Endothelial cell of umbilical vein (primary cell): ENCODE results near the gene CTDSPL. TPM values are rescaled to one million over a fixed set of nuclear protein-coding genes. Genes with fewer than 3 reads are reported as not detected.

Experiments
- BruUV-seq: library from RNA; stranded (reverse); fragments of 400-500 nt; replicated peaks from 2 replicates; lab custom pipeline; 2021; lab: Mats Ljungman, UMichigan
- CTCF ChIA-PET: fragments of 300-600, 350-600 bp; sonication (Branson Sonifier 250); formaldehyde crosslinking; loops from one replicate; lab custom pipeline; 2021; ENCODE audit warnings: antibody characterized with exemption, inconsistent platforms; lab: Charles Lee
- POLR2A ChIA-PET: fragments of 300-600, 350-600 bp; sonication (Branson Sonifier 250); formaldehyde crosslinking; loops from one replicate; lab custom pipeline; 2021; ENCODE audit warnings: antibody characterized with exemption, inconsistent platforms; lab: Charles Lee
- DNase-seq: peaks from one replicate; pipeline ENCODE4 v3.0.0-alpha.2; 2011; ENCODE audit warnings: low read depth, low spot score
- FAIRE-seq: peaks from 2 replicates; lab custom pipeline; 2011; peaks lifted over from hg19 to GRCh38; lab: Jason Lieb, UNC
- H2AFZ ChIP-seq: 2 replicates; pipeline ENCODE4 v1.6.0; 2012; ENCODE audit warnings: low read depth, low read length, control low read depth, inconsistent platforms
- H3K27ac ChIP-seq: 2 replicates; pipeline ENCODE4 v1.5.1; 2011; ENCODE audit warnings: low read depth, mild to moderate bottlenecking, control low read depth, low read length, moderate library complexity; ENCODE audit not compliant: insufficient read depth
- H3K27me3 ChIP-seq, 2 experiments: 2 replicates each; pipeline versions ENCODE4 v1.6.0 to v1.6.1; 2011; ENCODE audit warnings: low read length in 2 of 2, mixed read lengths in 1 of 2; ENCODE audit not compliant: control insufficient read depth in 2 of 2, insufficient read depth in 2 of 2
- H3K36me3 ChIP-seq, 2 experiments: 2 replicates in 1 of 2; 3 replicates in 1 of 2; pipeline ENCODE4 v1.5.1; 2011; ENCODE audit warnings: low read length in 2 of 2, mild to moderate bottlenecking in 1 of 2, moderate library complexity in 1 of 2; ENCODE audit not compliant: control insufficient read depth in 2 of 2, insufficient read depth in 2 of 2; ENCODE audit errors: extremely low read depth in 1 of 2
- H3K4me1 ChIP-seq: 3 replicates; pipeline ENCODE4 v1.5.1; 2011; ENCODE audit warnings: mild to moderate bottlenecking, low read length; ENCODE audit not compliant: control insufficient read depth, insufficient read depth; ENCODE audit errors: extremely low read depth
- H3K4me2 ChIP-seq: 2 replicates; pipeline ENCODE4 v1.6.1; 2011; ENCODE audit warnings: low read length, control low read depth, mixed read lengths; ENCODE audit not compliant: insufficient read depth
- H3K4me3 ChIP-seq, 3 experiments: fragments of 200-600 bp in 1 of 3; sonication (generic), shearing (Covaris generic) in 1 of 3; replicated peaks in 1 of 3; 2 replicates each; pipeline ENCODE4 v1.5.1; 2011 to 2016; ENCODE audit warnings: control low read depth in 3 of 3, low read length in 3 of 3, mild to moderate bottlenecking in 2 of 3, inconsistent platforms in 1 of 3, low read depth in 1 of 3, moderate library complexity in 1 of 3; ENCODE audit not compliant: insufficient read depth in 1 of 3
- H3K79me2 ChIP-seq: 2 replicates; pipeline ENCODE4 v1.6.0; 2012; ENCODE audit warnings: low read length, inconsistent platforms; ENCODE audit not compliant: control insufficient read depth, insufficient read depth
- H3K9ac ChIP-seq: replicated peaks from 2 replicates; pipeline ENCODE3; 2011; ENCODE audit warnings: low read length, control low read depth; ENCODE audit not compliant: insufficient read depth; ENCODE audit errors: extremely low read depth
- H3K9me1 ChIP-seq: replicated peaks from 3 replicates; pipeline ENCODE4 v1.6.0; 2011; ENCODE audit warnings: mild to moderate bottlenecking, low read length; ENCODE audit not compliant: control insufficient read depth, insufficient read depth; ENCODE audit errors: extremely low read depth
- H3K9me3 ChIP-seq: replicated peaks from 2 replicates; pipeline ENCODE4 v1.5.1; 2012; ENCODE audit warnings: low read length, inconsistent platforms; ENCODE audit not compliant: control insufficient read depth, insufficient read depth
- H4K20me1 ChIP-seq: replicated peaks from 2 replicates; pipeline ENCODE3; 2011; ENCODE audit warnings: mild to moderate bottlenecking, low read length; ENCODE audit not compliant: control insufficient read depth, insufficient read depth; ENCODE audit errors: extremely low read depth
- CTCF ChIP-seq, 2 donors: IDR thresholded peaks; 1 replicate in 1 of 2; 2 replicates in 1 of 2; pipeline ENCODE4 v1.5.1; 2011; ENCODE audit warnings: low read length in 2 of 2, mild to moderate bottlenecking in 2 of 2, moderate library complexity in 2 of 2, control low read depth in 1 of 2, inconsistent platforms in 1 of 2, low read depth in 1 of 2; ENCODE audit not compliant: insufficient read depth in 1 of 2; ENCODE audit errors: extremely low read depth in 1 of 2
- EZH2 ChIP-seq: IDR thresholded peaks from 2 replicates; pipeline ENCODE4 v1.6.1; 2012; ENCODE audit warnings: borderline replicate concordance, low read depth, mild to moderate bottlenecking, moderate library complexity, low read length, inconsistent platforms; ENCODE audit not compliant: severe bottlenecking
- FOS ChIP-seq: IDR thresholded peaks from 2 replicates; pipeline ENCODE4 v1.6.1; 2011; ENCODE audit warnings: mild to moderate bottlenecking, low read length, moderate library complexity, borderline replicate concordance; ENCODE audit not compliant: insufficient read depth
- GATA2 ChIP-seq: IDR thresholded peaks from 2 replicates; pipeline ENCODE4 v1.7.0; 2011; ENCODE audit warnings: low read depth, mild to moderate bottlenecking, moderate library complexity, mixed read lengths, low read length; ENCODE audit not compliant: insufficient read length, insufficient read depth
- JUN ChIP-seq: IDR thresholded peaks from 2 replicates; pipeline ENCODE4 v1.6.1; 2011; ENCODE audit warnings: borderline replicate concordance, low read depth; ENCODE audit not compliant: insufficient read length, insufficient read depth
- MAX ChIP-seq: IDR thresholded peaks from 2 replicates; pipeline ENCODE4 v1.6.1; 2011; ENCODE audit not compliant: insufficient read depth, insufficient read length
- MYC ChIP-seq: IDR thresholded peaks from one replicate; pipeline ENCODE4 v1.6.1; 2011; ENCODE audit warnings: mild to moderate bottlenecking, low read depth, low read length
- POLR2A ChIP-seq: IDR thresholded peaks from 2 replicates; pipeline ENCODE4 v1.6.1; 2012; ENCODE audit warnings: low read depth, mild to moderate bottlenecking, control low read depth, low read length
- POLR2AphosphoS5 ChIP-seq: IDR thresholded peaks from 2 replicates; pipeline ENCODE4 v1.6.1; 2012; ENCODE audit warnings: low read depth, mild to moderate bottlenecking, control low read depth, low read length, moderate library complexity; ENCODE audit not compliant: insufficient read depth
- dilution Hi-C: fragments of 300-500 bp; cut with MboI; formaldehyde crosslinking; loops from one replicate; pipeline ENCODE4 v1.15.0; 2019; ENCODE audit warnings: low sequenced_read_pairs; ENCODE audit not compliant: extremely low pct_ligation_motif_present
- intact Hi-C: fragments of 100-400 bp; cut with micrococcal nuclease; formaldehyde crosslinking; loops from one replicate; pipeline ENCODE4 v1.10.0; 2022
- polyA plus RNA-seq, 4 experiments: library from polyadenylated mRNA; depleted of rRNA in 3 of 4; stranded (reverse) in 3 of 4; unstranded in 1 of 4; fragments of >200 nt; gene quantifications; 2 replicates each; pipeline versions ENCODE4 v1.2.1 to v1.2.3, GENCODE V29; 2011 to 2012; ENCODE audit warnings: missing spikeins in 1 of 4
- total RNA-seq: library from RNA; stranded (reverse); gene quantifications from 2 replicates; pipeline ENCODE4 v1.2.3, GENCODE V29; 2021

Gene CTDSPL
- total and polyA plus RNA-seq, 2 donors (not counting 3 experiments of a cell fraction or from before 2014, with no cell fraction given) = 30.1 to 43.2 TPM

GRCh38 chr3:38008971-38009580 lies 147.4 kb downstream of the CTDSPL start:
- no peaks in the 10 kb centered on the region for H3K27me3 ChIP-seq
- DNase-seq (no peak), FAIRE-seq (no peak)
- intact Hi-C loops = no loop called here
- H2AFZ ChIP-seq = no peak overlapping the region
- no peaks in the 10 kb centered on the region for H3K9me1 ChIP-seq
- no TSS peak for BruUV-seq
- no peaks in the 10 kb centered on the region for H3K4me1 ChIP-seq
- H4K20me1 ChIP-seq = no peaks in the 10 kb centered on the region
- H3K27ac ChIP-seq = no peak overlapping the region
- no peaks in the 10 kb centered on the region for H3K9me3 ChIP-seq
- TF ChIP-seq CTCF (IDR thresholded peaks at IDR 0.05; ENCODE audit: extremely low read depth in 1 of 2, insufficient read depth in 1 of 2, low read depth in 1 of 2, low read length in 2 of 2) = no peak
- ChIA-PET CTCF (interaction anchor here (0.8 kb wide), 1 partner anchor 12 kb away, joined by 3 read pairs; no protein-coding TSS in a partner anchor), POLR2A (no interaction called here)
- H3K9ac ChIP-seq = no peak overlapping the region
- no peak overlapping the region for H3K4me3 ChIP-seq
- dilution Hi-C loops = no loop called here
- H3K36me3 ChIP-seq = peaks cover 0 to 9% of the 10 kb centered on the region in 2 experiments
- H3K79me2 ChIP-seq = no peaks in the 10 kb centered on the region
- H3K4me2 ChIP-seq = no peak overlapping the region

- ChIA-PET CTCF (interaction anchor here (2.3 kb wide), 1 partner anchor 13 kb away, joined by 7 read pairs; no protein-coding TSS in a partner anchor), POLR2A (no interaction called here)
- FAIRE-seq = no peak
- Histone ChIP-seq H3K9me1 (no peaks in the 10 kb centered on the region), H2AFZ (no peak overlapping the region), H4K20me1 (no peaks in the 10 kb centered on the region), H3K27ac (no peak overlapping the region), H3K4me1 (no peaks in the 10 kb centered on the region), H3K4me3 (no peak overlapping the region), H3K36me3 (peaks cover 0 to 9% of the 10 kb centered on the region in 2 experiments), H3K4me2 (no peak overlapping the region), H3K9ac (no peak overlapping the region), H3K27me3 (no peaks in the 10 kb centered on the region), H3K79me2 (no peaks in the 10 kb centered on the region), H3K9me3 (no peaks in the 10 kb centered on the region)
- intact Hi-C loops = no loop called here
- BruUV-seq = no TSS peak
- no peak for DNase-seq
- dilution Hi-C loops = no loop called here
- TF ChIP-seq JUN = no peak
- no peak for TF ChIP-seq MAX
- TF ChIP-seq FOS = no peak
- TF ChIP-seq CTCF (IDR thresholded peaks at IDR 0.05; ENCODE audit: extremely low read depth in 1 of 2, insufficient read depth in 1 of 2, low read depth in 1 of 2, low read length in 2 of 2) = no peak
- no peak for TF ChIP-seq POLR2AphosphoS5
- TF ChIP-seq EZH2 = no peak
- no peak for TF ChIP-seq POLR2A
- TF ChIP-seq MYC = no peak
- TF ChIP-seq GATA2 = no peak
Observed at GRCh38 chr3:38009807-38010591, 148.3 kb downstream of the CTDSPL start.
